Measurements from ENCODE around the gene AGAP3.

AGAP3 gene

DNA sequence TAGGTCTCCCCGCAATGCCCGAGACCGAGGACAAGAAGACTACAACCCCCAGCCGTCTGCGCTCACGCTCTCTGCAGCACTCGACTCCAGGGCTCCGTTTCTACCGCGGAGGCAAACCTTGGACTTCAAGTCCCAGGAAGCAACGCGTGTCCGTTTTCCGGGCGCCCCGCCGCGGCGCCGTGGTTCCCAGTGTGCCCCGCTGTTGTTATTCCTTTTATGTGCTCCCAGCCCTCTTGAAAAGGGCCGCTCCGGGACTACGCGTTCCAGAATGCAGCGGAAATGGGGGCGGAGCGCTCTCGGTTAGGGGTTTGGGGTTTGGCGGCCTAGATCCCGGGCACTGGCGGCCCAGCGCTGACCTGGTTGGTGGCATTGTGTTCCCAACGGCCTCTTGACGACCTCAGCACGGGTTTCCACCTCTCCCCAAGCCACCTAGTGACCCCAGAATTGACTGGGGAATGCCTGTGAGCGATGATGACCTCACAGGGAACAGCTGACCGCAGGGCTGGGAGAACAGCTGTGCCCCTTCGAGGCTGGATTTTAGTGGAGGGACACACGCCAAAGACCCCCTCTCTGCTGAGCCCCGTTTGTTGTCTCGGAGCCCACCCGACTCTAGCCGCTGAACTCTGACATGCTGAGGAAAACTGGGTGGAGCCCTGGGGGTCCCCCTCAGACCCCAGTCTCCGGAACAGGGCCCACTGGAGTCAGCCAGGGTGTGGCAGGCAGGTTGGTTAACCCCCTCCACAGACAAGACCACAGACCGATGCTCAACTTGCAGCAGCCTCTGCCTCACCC, 28.1 kb upstream of the AGAP3 start:
- DNase-seq (ENCODE audit: low read depth), result peak; percentile 84

DNA sequence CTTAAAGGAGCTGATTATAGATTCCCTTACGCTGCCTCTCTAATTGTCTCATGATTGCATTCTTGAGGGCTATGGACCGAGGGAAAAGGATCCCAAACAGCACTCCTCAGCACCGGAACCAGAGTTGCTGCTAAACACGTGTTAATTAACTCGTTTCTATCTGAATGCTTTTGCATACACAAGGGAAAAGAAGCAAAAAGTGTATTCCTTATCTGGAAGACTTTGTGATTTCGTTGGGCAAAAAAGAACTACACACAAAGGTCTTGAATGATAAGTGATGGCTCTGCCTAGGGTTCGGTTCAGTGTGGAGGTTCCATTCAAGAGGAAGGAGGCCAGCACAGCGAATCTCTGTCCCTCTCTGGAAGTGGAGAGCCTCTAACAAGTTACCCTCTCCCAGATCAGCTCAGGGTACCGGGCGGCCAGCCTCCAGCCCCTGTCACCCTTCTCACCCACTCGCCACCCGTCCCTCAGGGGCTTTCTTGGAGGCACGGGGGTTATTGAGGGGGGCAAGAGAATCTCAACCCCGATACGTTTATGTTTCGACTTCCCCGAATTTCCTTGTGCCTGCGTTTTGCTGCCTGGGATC, 27.4 kb upstream of the AGAP3 start:
- no peak for DNase-seq (ENCODE audit: low read depth)

DNA sequence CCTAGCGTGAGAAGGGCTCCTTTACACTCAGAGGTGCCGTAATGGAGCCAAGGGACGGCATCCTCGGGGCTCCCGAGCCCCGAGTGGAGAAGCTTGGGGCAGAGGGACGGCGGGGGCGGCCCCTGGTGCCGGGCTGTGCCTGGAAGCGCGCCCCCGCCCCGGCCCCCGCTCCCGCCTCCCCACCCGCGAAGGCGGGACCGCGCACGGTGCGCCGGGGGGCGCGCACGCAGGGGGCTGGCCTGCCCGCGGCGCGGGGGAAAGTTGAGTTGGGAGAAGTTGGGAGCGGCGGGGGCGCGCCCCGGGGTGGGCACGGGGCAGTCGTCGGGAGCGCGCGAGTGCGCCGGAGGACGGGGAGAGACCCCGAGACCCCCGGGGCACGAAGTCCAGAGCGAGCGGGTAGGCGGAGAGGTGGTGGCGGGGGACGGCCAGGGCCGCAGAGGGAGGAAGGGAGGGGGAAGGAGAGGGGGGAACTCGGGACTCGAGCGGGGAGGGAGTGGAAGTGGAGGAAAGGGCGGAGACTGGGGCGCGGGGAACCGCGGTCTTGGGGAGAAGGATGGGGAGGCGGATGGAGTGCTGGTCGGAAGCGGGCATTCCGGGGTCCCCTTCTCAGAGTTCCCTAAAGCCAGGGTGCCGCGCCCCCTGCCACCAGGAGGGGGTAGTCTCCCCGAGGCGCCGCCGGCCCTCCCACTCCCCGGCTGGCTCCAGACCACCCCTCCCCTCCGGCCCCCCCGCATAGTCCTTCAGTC, 26.7 kb upstream of the AGAP3 start, which contains the start of gene SLC4A2:
SLC4A2 (plus strand) TSS at position 223 of the 746 bp plus-strand sequence. CDS start 2,399 bp downstream, outside the sequence.
- DNase-seq (ENCODE audit: low read depth), result no peak

DNA sequence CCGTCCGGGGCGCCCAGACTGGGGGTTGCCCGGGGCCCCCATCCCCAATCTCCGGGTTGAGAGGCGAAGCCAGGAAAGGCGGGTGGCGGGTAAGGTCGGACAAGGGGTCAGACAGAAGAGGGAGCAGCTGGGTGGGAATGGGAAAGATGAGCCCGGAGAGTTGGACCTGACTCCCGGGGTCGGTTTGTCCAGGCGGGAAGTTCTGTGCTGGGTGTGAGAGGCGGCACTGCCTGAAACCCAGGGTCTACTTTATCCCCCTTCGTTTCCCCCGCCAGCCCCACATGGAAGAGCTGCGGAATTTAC, 26.2 kb upstream of the AGAP3 start:
- DNase-seq (ENCODE audit: low read depth), result no peak

DNA sequence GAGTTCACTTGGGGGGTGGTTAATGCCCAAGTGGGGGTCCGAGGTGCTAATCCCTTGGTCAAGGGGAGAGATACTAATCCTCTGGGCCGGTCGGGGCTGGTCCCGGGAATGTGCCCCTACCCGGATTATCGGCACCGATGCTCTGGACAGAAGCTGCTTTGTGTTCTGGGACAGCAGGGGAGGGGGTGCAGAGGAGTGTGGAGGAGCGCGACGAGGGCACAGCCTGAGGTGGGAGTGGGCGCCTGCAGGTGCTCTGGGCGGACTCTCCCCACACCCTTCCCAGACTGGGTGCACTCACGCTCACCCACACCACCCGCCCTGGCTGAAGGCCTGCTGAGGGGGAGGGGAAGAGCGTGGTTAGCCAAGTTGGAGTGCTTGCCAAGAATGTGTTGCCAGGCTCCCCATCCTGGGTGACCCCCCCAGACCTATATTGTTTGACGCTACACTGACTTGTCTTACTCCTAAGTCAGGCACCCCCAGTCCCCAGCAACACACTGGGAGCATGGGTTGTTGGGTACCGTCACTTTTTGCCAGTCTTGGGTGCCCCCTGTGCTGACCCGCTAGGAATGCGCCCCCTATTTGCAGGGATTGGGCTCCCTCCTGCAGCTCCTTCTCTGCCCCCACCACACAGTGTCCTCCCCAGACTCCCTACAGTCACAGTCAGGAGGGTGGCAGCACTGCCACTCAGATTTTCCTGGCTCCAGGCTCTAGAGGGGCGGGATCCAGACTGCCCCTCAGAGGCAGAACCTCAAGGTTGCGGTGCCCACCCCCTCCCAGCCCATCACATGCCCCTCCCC, 25.7 kb upstream of the AGAP3 start:
- DNase-seq (ENCODE audit: low read depth), result no peak

DNA sequence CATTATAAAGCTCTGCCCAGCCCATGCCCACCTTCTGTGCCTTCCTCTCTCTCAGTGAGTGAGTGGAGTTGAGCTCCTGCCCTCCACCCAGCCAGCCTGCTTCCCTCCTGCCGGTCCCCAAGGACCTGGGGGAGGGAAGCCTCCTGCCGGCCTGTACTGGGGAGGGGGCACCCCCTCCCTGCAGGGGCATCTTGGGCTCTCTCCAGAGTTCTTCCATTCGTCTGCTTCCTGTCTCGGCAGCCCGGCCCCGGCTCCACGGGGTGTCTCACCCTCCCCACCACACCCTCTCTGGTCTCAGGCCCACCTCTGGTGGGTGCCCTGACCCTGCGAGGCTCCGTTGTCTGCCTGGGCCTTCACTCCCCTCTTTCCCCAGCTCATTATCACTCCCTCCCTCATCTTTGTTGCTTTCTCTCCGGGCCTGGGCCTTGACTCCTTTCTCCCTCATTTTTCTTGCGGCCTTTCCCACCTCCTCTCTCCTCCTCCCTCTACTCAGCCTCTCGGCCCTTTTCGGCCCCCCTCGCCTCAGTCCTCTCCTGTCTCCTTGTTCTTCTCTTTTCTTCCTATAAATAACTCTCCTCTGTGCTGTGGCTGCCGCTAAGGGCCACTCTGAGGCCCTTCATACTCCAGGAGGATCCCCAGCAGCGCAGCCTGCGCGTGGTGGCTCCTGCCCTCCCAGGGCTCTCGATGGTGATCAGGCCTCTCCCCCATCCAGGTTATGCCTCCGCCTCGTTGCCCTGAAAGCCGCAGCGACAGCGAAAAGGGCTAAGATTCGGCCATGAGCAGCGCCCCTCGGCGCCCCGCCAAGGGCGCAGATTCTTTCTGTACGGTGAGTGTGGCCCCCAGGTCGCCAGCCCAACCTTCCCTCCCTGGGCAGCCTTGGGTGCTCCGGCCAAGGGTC, 24.8 kb upstream of the AGAP3 start:
- DNase-seq (ENCODE audit: low read depth), result no peak

DNA sequence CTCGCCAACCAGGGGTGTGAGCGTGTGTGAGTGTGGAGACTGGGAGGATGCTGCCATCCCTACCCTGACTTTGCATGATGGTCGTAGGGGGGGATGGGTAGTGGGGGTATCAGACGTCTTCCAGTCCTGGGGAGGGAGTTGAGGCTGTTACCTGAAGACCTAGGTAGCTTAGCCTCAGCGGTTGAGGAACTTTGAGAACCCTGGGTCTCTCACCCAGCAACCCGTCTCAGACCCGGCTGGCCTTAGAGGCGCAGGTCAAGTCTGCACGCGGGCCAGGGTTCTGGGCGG, 24.2 kb upstream of the AGAP3 start:
- DNase-seq (ENCODE audit: low read depth), result no peak

DNA sequence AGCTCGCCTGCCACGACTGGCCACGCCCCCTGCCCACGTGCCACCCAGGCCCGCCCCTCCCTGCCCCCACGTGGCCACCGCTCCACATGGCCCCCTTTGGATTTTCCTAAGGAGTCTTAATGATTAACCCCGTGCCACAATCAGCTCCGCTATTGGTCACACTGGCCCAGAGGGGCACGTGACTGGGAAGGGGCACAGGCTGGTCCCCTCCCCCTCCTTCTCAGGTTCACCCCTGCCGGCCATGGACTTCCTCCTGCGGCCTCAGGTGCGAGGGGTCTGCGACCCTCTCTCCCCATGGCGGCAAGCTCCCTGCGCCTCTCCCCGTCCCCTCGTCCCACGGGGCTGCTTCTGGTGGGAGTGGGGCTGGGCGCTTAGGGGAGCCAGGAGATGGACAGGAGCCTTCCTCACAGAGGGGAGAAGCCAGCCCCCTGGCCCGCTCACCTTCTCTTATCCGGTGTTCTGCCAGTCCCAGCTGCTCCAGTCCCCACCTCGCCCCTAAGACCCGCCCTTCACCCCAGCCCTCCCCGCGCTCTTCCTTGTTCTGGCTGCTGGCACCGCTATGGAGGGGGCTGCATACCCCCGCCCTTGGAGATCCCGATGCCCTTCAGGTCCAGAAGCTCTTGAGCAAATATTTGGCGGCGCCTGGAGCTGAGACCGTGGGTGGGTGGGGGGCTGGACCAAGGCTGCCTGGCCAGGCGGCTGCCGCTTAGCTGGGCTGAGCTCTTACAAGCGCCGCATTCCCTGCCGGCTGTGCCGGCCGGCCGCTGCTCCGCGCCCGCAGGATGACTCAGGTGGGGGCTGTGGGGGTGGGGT, 23.7 kb upstream of the AGAP3 start:
- DNase-seq (ENCODE audit: low read depth), result no peak

DNA sequence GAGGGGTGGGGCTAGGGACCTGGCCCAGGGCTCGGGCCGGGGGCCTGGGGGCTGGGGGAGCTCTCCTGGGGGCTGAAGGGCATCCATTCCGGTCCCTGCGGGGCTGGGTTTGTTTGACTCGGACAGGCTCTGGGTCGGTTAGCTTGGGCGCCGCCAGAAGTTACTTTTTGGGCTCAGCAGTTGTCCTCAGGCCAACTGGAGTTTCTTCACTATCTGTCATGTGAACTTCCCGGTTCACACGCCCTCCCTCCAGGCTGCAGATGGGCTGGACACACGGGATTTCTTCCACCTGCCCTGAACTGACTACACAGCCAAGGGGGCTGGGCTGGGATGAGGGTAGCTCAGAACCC, 23.1 kb upstream of the AGAP3 start:
- DNase-seq (ENCODE audit: low read depth), result no peak

DNA sequence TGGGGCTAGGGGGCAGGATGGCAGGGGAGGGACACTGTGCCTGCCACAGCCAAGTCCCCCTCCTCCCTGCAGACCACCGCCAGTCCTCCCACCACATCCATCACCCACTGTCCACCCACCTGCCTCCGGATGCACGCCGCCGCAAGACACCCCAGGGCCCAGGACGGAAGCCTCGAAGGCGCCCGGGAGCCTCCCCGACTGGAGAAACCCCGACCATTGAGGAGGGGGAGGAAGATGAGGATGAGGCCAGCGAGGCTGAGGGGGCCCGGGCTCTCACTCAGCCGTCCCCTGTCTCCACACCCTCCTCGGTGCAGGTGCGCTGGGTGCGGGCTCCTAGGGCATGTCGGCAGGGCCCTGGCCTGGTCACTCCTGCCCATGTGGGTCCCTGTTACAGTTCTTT, 21.8 kb upstream of the AGAP3 start:
- DNase-seq (ENCODE audit: low read depth), result no peak

DNA sequence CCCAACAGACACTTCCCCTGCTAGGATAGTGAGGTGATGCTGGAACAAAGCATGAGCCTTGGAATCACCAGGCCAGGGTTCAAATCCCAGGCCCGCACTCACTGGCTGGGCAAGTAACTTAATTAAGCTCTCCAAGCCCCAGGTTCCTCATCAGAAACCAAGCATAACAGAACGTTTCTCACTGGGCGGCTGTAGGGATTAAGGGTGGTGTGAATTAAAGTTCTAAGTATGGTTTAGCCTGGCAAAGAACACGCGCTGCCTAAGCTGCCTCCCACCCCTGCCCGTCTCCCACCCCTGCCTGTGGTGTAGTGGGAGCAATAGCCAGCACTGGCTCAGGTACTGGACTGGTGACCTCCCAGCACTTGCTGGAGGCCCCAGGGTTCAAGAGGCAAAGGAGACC, 21.3 kb upstream of the AGAP3 start:
- no peak for DNase-seq (ENCODE audit: low read depth)

DNA sequence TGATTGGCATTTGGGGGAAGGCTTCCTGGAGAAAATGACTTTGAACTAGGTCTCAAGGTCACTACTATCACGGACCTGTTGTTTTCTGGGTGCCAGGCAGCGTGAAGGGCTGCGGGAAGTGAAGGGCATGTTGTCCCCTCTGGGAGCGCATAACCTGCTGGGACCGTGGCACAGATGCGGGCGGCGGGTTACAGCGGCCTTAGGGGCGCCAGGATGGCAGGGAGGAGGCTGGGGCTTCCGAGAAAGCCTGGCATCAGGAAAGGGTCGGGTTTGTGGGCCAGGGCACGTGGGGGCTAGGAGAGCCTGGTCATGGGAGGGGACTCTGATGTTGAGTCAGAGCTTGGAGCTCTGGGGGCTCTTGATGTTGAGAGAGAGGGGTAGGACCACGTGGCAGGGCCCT, 20.8 kb upstream of the AGAP3 start:
- no peak for DNase-seq (ENCODE audit: low read depth)

DNA sequence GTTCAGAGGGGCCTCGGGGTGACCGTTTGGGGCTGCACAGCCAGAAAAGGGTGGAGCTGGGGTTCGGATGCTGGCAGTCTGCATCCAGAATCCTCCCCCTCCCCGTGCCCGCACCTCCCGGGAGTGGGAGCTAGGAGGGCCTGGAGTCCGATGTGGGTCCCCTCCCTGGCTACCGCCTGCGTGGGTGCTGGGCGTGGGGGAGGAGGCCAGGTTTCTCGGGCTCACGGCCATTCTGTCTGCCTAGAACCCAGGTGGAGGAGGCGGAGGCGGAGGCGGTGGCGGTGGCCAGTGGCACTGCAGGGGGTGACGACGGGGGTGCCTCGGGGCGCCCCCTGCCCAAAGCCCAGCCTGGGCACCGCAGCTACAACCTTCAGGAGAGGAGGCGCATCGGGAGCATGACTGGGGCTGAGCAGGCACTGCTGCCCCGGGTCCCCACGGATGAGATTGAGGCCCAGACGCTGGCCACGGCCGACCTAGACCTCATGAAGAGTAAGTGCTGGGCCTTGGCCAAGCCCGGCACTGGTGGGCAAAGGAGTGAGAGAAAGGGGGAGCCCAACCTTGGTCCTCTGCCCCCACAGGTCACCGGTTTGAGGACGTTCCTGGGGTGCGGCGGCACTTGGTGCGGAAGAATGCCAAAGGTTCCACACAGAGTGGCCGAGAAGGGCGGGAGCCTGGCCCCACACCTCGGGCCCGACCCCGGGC, 19.9 kb upstream of the AGAP3 start:
- no peak for DNase-seq (ENCODE audit: low read depth)

DNA sequence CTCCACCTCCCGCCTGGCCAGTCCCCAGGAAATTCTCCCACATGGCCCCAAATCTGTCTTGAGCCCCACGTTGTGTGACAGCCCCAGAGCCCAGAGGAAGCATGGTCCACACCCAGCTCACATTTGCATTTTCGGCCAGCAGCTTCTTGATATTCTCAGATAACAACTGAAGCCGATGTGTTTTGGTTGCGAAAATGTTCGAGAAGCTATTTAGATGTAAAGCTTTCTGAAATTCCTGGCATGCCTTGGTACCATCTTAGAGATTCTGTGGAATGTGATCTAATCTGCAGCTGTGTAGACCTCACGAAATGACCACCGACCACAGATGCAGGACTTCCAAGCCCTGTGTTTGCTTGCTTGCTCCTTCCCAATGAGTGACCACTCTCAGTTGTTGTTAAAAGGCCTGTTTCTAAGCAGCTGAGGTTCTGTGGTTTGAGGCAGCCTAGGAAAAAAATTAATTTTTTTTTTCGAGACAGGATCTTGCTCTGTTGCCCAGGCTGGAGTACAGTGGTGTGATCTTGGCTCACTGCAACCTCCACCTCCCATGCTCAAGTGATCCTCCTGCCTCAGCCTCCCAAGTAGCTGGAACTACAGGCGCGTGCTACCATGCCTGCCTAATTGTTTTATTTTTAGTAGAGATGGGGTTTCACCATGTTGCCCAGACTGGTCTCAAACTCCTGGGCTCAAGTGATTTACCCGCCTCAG, 18.1 kb upstream of the AGAP3 start:
- no peak for DNase-seq (ENCODE audit: low read depth)

DNA sequence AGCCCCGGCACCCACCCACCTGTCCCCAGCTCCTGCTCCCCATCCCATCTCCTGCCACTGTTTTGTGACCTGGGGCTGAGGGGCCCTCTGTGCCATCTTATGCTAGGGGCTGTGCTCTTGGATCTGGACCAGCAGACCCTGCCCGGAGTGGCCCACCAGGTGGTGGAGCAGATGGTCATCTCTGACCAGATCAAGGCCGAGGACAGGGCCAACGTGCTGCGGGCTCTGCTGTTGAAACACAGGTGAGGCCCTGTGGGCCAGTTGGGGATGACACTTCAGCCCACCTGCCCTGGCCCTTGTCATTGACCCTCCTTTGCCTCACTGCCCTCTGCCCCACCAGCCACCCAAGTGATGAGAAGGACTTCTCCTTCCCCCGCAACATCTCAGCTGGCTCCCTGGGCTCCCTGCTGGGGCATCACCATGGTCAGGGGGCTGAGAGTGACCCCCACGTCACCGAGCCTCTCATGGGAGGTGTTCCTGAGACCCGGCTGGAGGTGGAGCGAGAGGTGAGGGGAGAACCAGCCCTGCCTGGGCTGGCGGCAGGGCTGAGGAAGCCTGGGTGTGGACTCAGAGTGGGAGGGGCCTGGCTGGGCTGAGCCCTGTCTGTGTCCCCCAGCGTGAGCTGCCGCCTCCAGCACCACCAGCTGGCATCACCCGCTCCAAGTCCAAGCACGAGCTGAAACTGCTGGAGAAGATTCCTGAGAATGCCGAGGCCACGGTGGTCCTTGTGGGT, 16.3 kb upstream of the AGAP3 start:
- DNase-seq (ENCODE audit: low read depth), result no peak

DNA sequence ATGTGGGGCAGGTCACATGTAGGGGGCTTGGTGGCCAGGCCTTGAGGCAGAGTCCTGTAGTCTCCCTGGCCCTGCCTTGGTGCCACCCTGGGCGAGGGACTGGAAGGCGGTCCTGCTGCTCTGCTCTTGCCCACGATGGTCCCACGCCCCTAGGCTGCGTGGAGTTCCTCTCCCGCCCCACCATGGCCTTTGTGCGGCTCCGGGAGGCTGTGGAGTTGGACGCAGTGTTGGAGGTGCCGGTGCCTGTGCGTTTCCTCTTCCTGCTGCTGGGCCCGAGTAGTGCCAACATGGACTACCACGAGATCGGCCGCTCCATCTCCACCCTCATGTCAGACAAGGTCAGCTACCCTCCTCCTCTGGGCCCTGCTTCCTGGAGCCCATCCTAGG, 15.7 kb upstream of the AGAP3 start:
- DNase-seq (ENCODE audit: low read depth), result no peak

DNA sequence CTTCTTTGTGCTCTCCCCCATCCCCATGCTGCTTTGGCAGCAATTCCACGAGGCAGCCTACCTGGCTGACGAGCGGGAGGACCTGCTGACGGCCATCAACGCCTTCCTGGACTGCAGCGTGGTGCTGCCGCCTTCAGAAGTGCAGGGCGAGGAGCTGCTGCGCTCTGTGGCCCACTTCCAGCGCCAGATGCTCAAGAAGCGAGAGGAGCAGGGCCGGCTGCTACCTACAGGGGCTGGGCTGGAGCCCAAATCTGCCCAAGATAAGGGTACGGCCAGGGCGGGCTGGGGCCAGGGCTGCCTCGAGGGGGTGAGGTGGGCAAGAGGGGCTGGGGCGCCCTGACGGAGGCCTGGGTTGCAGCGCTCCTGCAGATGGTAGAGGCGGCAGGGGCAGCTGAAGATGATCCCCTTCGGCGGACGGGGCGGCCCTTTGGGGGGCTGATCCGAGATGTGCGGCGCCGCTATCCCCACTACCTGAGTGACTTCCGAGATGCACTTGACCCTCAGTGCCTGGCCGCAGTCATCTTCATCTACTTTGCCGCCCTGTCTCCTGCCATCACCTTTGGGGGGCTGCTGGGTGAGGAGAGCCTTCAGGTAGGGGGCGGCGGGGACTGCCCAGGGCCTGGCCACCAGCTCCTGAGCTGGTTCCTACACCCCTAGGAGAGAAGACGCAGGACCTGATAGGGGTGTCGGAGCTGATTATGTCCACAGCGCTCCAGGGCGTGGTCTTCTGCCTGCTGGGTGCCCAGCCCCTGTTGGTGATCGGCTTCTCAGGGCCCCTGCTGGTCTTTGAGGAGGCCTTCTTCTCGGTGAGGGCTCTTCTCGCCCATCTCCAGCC, 15.0 kb upstream of the AGAP3 start:
- no peak for DNase-seq (ENCODE audit: low read depth)

DNA sequence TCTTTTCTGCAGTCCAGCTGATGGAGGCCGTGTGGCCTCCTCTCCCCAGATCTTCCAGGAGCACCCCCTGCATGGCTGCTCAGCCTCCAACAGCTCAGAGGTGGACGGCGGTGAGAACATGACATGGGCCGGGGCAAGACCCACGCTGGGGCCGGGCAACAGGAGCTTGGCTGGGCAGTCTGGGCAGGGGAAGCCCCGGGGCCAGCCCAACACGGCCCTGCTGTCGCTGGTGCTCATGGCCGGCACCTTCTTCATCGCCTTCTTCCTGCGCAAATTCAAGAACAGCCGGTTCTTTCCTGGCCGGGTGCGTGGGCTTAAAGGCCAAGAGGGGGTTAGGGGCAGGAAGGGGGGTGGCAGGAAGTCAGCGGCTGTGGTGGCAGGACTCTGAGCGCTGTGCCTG, 12.3 kb upstream of the AGAP3 start:
- no peak for DNase-seq (ENCODE audit: low read depth)
